Neural crest cell (in vitro differentiated cells): Measurements from ENCODE around the gene SLC29A4. TPM values are rescaled to one million over a fixed set of nuclear protein-coding genes. Genes with fewer than 3 reads are reported as not detected.
"Not testable (repeated sequence)": the region's sequence is repeated elsewhere in the genome, so short reads cannot be mapped to it uniquely, and the experiment has no call there.

Source experiments
- DNase-seq: peaks from one replicate; pipeline ENCODE4 v3.0.0; 2021; ENCODE audit warnings: low read depth, mixed read lengths, low spot score
- H3K27ac Mint-ChIP-seq: one replicate; pipeline ENCODE4 v1.8.0; 2021; ENCODE audit warnings: mild to moderate bottlenecking, mixed read lengths; ENCODE audit not compliant: unreplicated experiment
- H3K27me3 Mint-ChIP-seq: 2 replicates; pipeline ENCODE4 v1.8.0; 2021; ENCODE audit warnings: low read depth, mild to moderate bottlenecking, mixed read lengths
- H3K36me3 Mint-ChIP-seq: 2 replicates; pipeline ENCODE4 v1.8.0; 2021; ENCODE audit warnings: low read depth, mild to moderate bottlenecking, mixed read lengths
- H3K4me1 Mint-ChIP-seq: 2 replicates; pipeline ENCODE4 v1.8.0; 2021; ENCODE audit warnings: mixed read lengths
- H3K4me3 Mint-ChIP-seq: one replicate; pipeline ENCODE4 v1.8.0; 2021; ENCODE audit warnings: mild to moderate bottlenecking, mixed read lengths
- H3K9me3 Mint-ChIP-seq: 2 replicates; pipeline ENCODE4 v1.8.0; 2021; ENCODE audit warnings: mixed read lengths
- CTCF ChIP-seq: fragments of 200-600 bp; sonication (generic); conservative IDR thresholded peaks from 2 replicates; pipeline ENCODE4 v1.5.0; 2021; ENCODE audit warnings: antibody characterized with exemption, mild to moderate bottlenecking
- total RNA-seq: library from RNA; stranded (reverse); gene quantifications from 2 replicates; pipeline ENCODE4 v1.2.1, GENCODE V29; 2021

SLC29A4 gene
- total RNA-seq, 1 donor from 2014 or later: 40.0 TPM

- peaks cover 7% of the 10 kb centered on the region for H3K4me1 Mint-ChIP-seq
- H3K27ac Mint-ChIP-seq: no peak overlapping the region
- H3K36me3 Mint-ChIP-seq: peaks cover 17% of the 10 kb centered on the region
- peak; percentile 57 for DNase-seq
- no peak for TF ChIP-seq CTCF
- H3K4me3 Mint-ChIP-seq: peak overlapping the region; percentile 35
- H3K27me3 Mint-ChIP-seq: no peaks in the 10 kb centered on the region
- no peaks in the 10 kb centered on the region for H3K9me3 Mint-ChIP-seq
Observed at GRCh38 chr7:5296611-5297226, 14.0 kb downstream of the SLC29A4 start.

GRCh38 chr7:5300366-5300765 lies 17.6 kb downstream of the SLC29A4 start:
- H3K27me3 Mint-ChIP-seq: no peaks in the 10 kb centered on the region
- no peak overlapping the region for H3K4me3 Mint-ChIP-seq
- no peak for TF ChIP-seq CTCF
- no peak for DNase-seq
- peaks cover 3% of the 10 kb centered on the region for H3K36me3 Mint-ChIP-seq
- peaks cover 7% of the 10 kb centered on the region for H3K4me1 Mint-ChIP-seq
- no peaks in the 10 kb centered on the region for H3K9me3 Mint-ChIP-seq
- H3K27ac Mint-ChIP-seq: peak overlapping the region; percentile 50

GRCh38 chr7:5302577-5302976 lies 19.8 kb downstream of the SLC29A4 start:
- no peak overlapping the region for H3K27ac Mint-ChIP-seq
- no peaks in the 10 kb centered on the region for H3K36me3 Mint-ChIP-seq
- DNase-seq: no peak

GRCh38 chr7:5303061-5303460 lies 20.3 kb downstream of the SLC29A4 start:
- DNase-seq: no peak
- H3K4me1 Mint-ChIP-seq: no peaks in the 10 kb centered on the region
- H3K36me3 Mint-ChIP-seq: no peaks in the 10 kb centered on the region
- no peak overlapping the region for H3K4me3 Mint-ChIP-seq
- no peaks in the 10 kb centered on the region for H3K27me3 Mint-ChIP-seq
- no peaks in the 10 kb centered on the region for H3K9me3 Mint-ChIP-seq
- no peak for TF ChIP-seq CTCF
- peak overlapping the region; percentile 27 for H3K27ac Mint-ChIP-seq

More at GRCh38 chr7:5302577-5302976, 19.8 kb downstream of the SLC29A4 start:
- Mint-ChIP-seq H3K4me3 (no peak overlapping the region), H3K9me3 (no peaks in the 10 kb centered on the region), H3K27me3 (no peaks in the 10 kb centered on the region), H3K4me1 (no peaks in the 10 kb centered on the region)
- TF ChIP-seq CTCF: no peak

- no peak for DNase-seq
Observed at GRCh38 chr7:5303591-5304505, 21.1 kb downstream of the SLC29A4 start.

GRCh38 chr7:5305050-5305449 lies 22.3 kb downstream of the SLC29A4 start:
- not testable (repeated sequence) for H3K4me1 Mint-ChIP-seq, H3K27me3 Mint-ChIP-seq, H3K9me3 Mint-ChIP-seq, H3K36me3 Mint-ChIP-seq, H3K27ac Mint-ChIP-seq, H3K4me3 Mint-ChIP-seq, DNase-seq

More at GRCh38 chr7:5303591-5304505, 21.1 kb downstream of the SLC29A4 start:
- H3K27me3 Mint-ChIP-seq: no peaks in the 10 kb centered on the region
- H3K9me3 Mint-ChIP-seq: no peaks in the 10 kb centered on the region
- H3K4me3 Mint-ChIP-seq: no peak overlapping the region
- peaks cover 3% of the 10 kb centered on the region for H3K36me3 Mint-ChIP-seq
- no peak for TF ChIP-seq CTCF
- no peaks in the 10 kb centered on the region for H3K4me1 Mint-ChIP-seq
- H3K27ac Mint-ChIP-seq: no peak overlapping the region

- not testable (repeated sequence) for H3K27ac Mint-ChIP-seq, DNase-seq, H3K36me3 Mint-ChIP-seq, H3K4me3 Mint-ChIP-seq, H3K4me1 Mint-ChIP-seq, H3K27me3 Mint-ChIP-seq, H3K9me3 Mint-ChIP-seq
Observed at GRCh38 chr7:5307221-5308142, 24.7 kb downstream of the SLC29A4 start.
